GM12801 (cell line): ENCODE results near the gene PPP1R14C.

Source experiments
- CTCF ChIP-seq: IDR thresholded peaks from one replicate; pipeline ENCODE4 v1.5.1; 2011; ENCODE audit warnings: control low read depth; ENCODE audit not compliant: insufficient read length; ENCODE audit errors: extremely low read depth

The PPP1R14C gene

DNA sequence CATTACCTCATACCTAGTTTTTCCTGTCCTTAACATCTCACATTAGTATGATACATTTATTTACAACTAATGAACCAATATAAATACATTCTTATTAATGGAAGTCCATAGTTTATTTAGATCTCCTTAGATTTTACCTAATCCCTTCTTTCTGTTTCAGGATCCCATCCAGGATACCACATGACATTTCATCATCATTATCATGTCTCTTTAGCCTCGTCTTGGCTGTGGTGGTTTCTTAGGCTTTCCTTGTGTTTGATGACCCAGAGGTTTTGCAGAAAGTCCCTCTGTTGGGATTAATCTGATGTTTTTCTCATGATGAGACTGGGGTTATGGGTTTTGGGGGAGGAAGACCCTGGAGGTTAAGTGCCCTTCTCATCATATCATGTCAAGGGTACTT is 136.7 kb downstream of the PPP1R14C start:
- TF ChIP-seq CTCF, result no peak

DNA sequence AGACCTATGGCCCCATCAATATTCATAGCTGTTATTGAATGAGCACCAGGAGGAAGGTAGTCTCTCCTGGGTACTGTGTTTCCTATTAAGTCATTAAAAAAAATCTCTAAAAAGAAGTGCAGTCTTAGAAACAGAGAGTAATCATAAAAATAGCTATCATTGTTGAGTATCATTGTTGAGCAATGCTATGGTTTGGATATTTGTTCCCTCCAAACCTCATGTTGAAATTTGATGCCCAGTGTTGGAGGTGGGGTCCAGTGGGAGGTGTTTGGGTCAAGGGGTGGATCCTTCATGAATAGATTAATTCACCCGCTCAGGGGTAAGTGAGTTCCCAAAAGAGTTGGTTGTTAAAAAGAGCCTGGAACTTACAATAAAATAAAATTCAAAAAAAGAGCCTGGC is 137.9 kb downstream of the PPP1R14C start:
- no peak for TF ChIP-seq CTCF

DNA sequence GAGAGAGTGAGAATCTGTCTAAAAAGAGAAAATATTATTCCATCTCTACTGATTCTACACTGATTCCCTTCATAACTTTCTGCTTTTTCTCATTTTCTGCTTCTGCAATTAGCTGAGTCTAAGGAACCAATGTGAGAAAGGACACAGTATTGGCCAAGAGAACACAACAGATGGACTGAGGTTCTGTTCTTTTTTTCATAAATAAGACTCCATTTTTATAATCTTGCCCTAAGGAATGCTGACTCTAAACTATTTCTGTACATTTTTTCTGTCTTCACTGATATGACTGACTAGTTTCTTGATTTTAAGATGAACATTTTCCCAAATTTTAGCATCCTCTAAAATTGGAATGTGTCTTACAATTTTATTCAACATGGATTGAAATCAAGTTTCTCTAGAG is 138.9 kb downstream of the PPP1R14C start:
- no peak for TF ChIP-seq CTCF

DNA sequence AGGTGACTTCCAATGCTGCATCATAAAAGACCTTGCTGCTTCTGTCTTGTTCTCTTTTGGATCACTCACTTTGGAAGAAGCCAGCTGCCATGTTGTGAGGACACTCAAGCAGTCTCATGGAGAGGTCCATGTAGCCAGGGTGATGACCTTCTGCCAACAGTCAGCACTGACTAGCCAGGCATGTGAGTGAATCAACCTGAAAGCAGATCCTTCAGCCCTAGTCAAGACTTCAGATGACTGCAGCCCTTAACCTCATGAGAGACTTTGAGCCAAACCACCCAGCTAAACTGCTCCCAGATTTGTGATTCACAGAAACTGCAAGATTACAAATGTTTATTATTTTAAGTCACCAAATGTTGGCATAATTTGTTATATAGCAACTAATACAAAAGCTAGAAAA is 140.0 kb downstream of the PPP1R14C start:
- no peak for TF ChIP-seq CTCF

DNA sequence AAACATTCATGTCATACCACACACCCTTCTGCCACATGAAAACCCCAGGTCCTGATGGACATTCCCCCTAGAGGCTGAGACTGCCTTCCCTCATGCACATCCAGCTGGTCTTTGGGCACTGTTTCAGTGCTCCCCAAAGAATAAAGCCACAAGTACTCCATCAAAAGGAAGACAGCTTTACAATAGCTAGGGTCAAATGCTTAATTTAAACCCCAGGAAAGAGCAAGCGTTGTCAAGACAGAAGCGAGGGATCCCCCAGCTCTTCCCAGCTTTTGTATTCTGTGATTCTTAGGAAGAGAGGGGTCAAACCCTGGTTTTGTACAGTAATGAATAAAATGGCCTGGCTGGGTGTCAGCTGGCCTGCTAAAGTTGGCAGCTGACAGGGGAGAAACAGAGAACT is 143.6 kb downstream of the PPP1R14C start:
- no peak for TF ChIP-seq CTCF

- TF ChIP-seq CTCF, result no peak
Measured at GRCh38 chr6:150286912-150287311, 144.1 kb downstream of the PPP1R14C start.

- TF ChIP-seq CTCF, result no peak
Measured at GRCh38 chr6:150288456-150288855, 145.6 kb downstream of the PPP1R14C start.
